ENCODE measurements around the gene MARK2. TPM values are rescaled to one million over a fixed set of nuclear protein-coding genes. Genes with fewer than 3 reads are reported as not detected.

Gene MARK2
- total RNA-seq, 3 donors from 2014 or later: 32.6 to 33.6 (median 33.4) TPM

DNA sequence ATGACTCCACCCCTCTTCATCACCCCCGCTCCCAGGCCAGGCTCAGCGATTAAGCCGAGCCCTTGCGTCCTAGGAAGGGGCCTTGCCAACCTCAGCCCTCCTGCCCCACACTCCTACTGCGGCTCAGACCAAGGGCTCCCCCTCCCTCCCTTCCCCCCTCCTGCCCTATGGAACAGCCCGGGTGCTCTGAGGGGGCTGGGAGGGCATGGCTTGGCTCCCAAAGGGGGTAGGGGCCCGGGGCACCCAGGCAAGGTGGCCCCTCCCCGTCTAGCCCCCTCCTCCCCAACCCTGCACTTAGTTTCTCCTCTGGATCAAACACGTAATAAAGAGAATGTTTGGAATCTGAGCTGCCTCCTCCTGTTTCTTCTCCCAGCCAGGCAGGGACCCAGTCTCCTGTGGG lies 71.8 kb downstream of the MARK2 start:
- no peak overlapping the region for H3K4me3 Mint-ChIP-seq

DNA sequence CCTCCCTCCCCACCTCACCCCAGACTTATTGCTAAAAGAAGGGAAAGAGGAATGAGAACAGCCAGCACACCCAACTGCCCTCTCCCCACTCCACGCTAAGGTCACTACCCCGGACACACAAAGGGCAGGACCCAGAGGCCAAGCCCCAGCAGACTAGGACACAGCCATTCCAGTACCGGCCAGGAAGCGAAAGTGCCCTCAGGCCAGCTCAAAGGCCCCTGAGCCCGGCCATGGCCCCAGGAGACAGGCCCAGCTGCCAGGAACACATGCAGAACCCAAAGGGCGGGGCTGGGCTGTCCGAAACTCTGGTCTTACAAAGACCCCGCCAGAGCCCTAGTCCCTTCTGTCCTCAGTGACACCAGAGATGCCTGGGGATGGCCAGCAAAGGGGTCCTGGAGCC lies 72.5 kb downstream of the MARK2 start:
- ATAC-seq (no peak), DNase-seq (no peak)
- H3K9me3 Mint-ChIP-seq: no peaks in the 10 kb centered on the region
- H3K27me3 Mint-ChIP-seq (ENCODE audit: low read depth): peaks cover 3% of the 10 kb centered on the region
- peaks cover 3% of the 10 kb centered on the region for H3K36me3 Mint-ChIP-seq (ENCODE audit: insufficient read depth)
- H3K4me3 Mint-ChIP-seq: no peak overlapping the region
- peaks cover 8% of the 10 kb centered on the region for H3K4me1 Mint-ChIP-seq (ENCODE audit: low read depth)

More for the DNA sequence above, 71.8 kb downstream of the MARK2 start:
- no peak for ATAC-seq
- DNase-seq: no peak
- Mint-ChIP-seq H3K27me3 (ENCODE audit: low read depth) (peaks cover 3% of the 10 kb centered on the region), H3K4me1 (ENCODE audit: low read depth) (peaks cover 7% of the 10 kb centered on the region), H3K9me3 (no peaks in the 10 kb centered on the region), H3K36me3 (ENCODE audit: insufficient read depth) (peaks cover 6% of the 10 kb centered on the region)

DNA sequence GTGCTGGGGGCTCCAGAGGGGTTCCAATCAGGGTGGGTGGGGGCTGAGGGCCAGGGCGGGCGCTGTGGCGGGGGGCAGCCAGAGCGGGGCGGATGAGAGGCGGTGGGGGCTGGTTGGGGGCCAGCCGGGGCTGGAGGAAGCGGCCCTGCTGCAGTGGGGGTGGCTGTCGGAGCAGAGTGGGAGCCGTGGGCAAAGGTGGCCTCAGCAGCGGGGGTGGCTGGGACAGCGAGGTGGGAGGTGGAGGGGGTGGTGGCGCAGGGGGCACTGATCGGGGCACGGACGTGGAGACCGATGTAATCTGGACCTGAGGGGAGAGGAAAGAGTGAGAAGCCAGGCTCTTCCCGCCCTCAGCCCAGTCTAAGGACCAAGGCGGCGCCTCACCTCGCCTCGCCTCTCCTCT lies 73.0 kb downstream of the MARK2 start:
- no peak for ATAC-seq
- no peak overlapping the region for H3K4me3 Mint-ChIP-seq
- no peak for DNase-seq
- peaks cover under 1% of the 10 kb centered on the region for H3K36me3 Mint-ChIP-seq (ENCODE audit: insufficient read depth)
- peaks cover 3% of the 10 kb centered on the region for H3K27me3 Mint-ChIP-seq (ENCODE audit: low read depth)
- no peaks in the 10 kb centered on the region for H3K9me3 Mint-ChIP-seq
- H3K4me1 Mint-ChIP-seq (ENCODE audit: low read depth): peaks cover 9% of the 10 kb centered on the region

DNA sequence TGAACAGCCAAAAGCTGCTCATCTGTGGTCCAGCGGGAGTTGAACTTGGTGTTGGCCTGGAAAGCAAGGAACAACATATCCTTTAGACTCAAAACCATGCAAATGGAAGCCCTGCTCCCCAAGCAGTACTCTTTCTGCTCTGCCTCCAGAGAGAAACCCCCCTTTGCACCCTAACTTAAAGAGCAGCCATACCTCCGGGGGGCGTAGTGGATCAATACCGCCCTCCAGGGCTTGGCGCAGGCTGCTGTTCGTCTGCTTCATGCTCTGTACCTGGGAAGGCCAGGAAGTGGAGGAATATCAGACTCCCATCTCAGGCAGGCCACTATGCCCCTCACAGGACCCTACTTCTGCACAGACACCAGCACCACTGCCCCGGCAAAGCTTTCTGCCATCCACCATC lies 73.8 kb downstream of the MARK2 start:
- H3K27me3 Mint-ChIP-seq (ENCODE audit: low read depth): peaks cover 3% of the 10 kb centered on the region
- ATAC-seq: no peak
- no peak overlapping the region for H3K4me3 Mint-ChIP-seq
- no peaks in the 10 kb centered on the region for H3K36me3 Mint-ChIP-seq (ENCODE audit: insufficient read depth)
- H3K9me3 Mint-ChIP-seq: no peaks in the 10 kb centered on the region
- no peak for DNase-seq
- peaks cover 11% of the 10 kb centered on the region for H3K4me1 Mint-ChIP-seq (ENCODE audit: low read depth)

DNA sequence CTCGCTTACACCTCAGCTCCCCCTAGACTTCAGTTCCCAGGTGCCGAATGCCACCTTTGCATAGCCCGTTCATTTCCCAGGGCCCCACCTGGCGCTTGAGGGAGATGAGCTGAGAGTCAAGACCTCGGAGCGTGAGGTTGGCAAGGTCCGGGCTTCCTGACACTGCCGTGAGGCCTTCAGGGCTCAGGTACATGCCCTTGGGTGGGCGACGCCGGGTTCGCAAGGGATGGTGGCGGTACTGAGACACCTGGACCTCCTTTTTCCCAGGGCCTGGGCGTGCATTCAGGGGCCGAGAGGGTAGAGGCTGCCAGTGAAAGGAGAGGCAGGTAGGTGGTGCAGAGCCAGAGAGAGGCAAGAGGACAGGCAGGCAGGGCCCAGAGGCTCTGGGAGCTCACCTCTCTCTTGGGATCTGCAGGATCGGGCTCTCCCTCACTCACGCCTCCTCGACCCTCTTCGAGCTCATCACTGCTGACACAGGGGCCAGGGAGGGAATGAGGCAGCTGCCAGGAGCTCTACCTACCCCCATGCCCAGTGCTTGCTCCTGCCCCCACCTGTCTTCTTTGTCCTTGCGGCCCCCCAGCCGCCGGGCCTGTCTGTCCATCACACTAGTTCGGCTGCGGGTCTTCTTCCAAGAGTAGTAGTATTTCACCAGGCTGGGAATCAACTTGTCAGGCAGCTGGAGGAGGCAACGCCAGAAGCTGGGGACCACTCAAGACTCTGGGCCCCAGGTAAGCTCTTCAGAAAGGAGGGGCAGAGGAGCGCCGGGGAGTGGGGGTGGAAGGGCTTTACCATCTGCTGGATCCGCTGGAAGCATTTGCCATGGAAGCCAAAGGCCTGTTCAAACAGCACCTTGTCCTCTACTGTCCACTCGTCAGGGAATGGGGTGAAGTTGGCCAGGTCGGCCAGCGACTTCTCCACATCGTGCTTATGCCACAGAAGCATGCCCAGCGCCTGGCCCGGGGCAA lies 75.2 kb downstream of the MARK2 start:
- no peaks in the 10 kb centered on the region for H3K36me3 Mint-ChIP-seq (ENCODE audit: insufficient read depth)
- H3K4me1 Mint-ChIP-seq (ENCODE audit: low read depth): peaks cover 17% of the 10 kb centered on the region
- no peaks in the 10 kb centered on the region for H3K9me3 Mint-ChIP-seq
- no peak overlapping the region for H3K4me3 Mint-ChIP-seq
- DNase-seq: no peak
- no peak for ATAC-seq
- peaks cover 3% of the 10 kb centered on the region for H3K27me3 Mint-ChIP-seq (ENCODE audit: low read depth)

DNA sequence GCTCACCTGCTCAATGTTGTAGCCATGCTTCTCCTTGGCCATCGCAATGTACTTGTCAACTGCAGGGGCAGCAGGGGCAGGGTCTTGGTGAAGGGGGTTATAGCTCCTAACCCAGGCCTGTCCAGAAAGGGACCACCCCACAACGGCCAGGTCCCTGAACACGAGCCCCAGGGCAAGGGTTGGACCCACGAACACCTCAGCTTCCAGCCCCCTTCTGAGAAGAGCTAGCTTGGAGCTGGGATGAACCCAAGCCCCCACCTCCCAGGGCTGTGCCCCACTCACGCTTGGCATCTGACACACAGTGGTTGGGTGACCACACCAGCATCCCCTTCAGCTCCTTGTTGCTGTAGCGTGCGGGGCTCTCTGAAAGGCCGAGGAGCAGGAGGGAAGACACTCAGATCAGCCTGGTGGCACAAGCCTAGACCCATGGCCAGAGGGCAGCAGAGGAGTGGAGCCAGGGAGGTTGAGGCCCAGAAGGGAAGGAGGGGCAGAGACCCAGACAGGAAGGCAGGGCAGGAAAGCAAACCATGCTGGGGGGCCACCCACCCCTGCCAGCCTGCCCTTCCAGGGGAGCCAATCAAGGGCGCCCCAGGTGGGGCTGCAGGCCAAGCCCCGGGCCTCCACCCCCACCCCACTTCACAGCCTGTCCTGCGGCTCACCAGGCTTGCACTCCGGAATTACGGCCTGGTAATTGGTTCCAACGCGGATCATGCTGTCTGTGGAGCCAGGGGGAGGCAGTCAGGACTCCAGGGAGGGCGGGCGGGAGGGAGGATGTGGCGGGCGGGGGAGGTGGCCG lies 76.2 kb downstream of the MARK2 start:
- Mint-ChIP-seq H3K4me1 (ENCODE audit: low read depth) (peaks cover 17% of the 10 kb centered on the region), H3K4me3 (peak overlapping the region; percentile 62), H3K27me3 (ENCODE audit: low read depth) (peaks cover 3% of the 10 kb centered on the region), H3K9me3 (no peaks in the 10 kb centered on the region), H3K36me3 (ENCODE audit: insufficient read depth) (no peaks in the 10 kb centered on the region)
- ATAC-seq (no peak), DNase-seq (no peak)

DNA sequence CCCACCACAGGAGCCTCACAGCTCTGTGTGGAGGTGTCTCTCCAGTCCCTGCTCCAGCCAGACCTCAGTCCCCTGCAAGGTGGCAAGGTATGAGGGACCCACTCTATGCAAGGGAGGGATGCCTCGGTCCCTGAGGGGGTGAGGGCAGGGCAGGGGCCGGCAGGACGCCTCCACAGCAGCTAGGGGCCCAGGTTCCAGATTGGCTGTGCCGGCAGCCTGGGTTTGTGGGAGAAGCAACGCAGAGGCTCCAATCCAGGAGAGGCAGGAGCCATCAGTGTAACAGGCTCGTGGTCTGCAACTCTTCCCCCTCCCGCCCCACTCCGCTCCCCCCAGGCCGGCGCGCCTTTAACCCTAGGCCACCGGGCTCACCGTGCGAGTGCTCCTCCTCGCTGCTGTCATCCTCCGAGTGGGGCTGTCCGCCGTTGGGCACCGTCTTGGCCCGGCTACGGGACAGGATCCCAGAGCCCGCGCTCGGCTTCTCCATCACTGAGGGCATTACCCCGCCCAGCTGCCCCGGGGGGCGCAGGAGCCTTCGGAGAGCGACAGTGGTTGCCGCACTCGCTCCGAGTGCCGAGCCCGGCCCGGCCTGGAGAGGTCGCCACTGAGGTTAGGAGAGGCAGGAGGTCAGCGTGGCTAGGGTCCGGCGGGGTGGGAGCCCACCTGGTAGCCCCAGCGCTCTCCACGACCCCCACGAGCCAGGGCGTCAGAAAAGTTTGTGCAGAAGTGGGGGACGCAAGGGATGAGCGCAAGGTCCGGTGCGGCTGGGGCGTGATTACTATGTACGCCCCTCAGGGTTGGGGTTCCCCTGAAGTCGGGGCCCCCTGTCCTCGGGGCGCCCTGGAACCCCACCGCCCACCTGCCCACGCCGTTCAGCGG lies 77.3 kb downstream of the MARK2 start:
- peaks cover 15% of the 10 kb centered on the region for H3K4me1 Mint-ChIP-seq (ENCODE audit: low read depth)
- H3K27me3 Mint-ChIP-seq (ENCODE audit: low read depth): peaks cover 3% of the 10 kb centered on the region
- peak; percentile 39 to 41 for ATAC-seq
- H3K9me3 Mint-ChIP-seq: no peaks in the 10 kb centered on the region
- H3K36me3 Mint-ChIP-seq (ENCODE audit: insufficient read depth): no peaks in the 10 kb centered on the region
- peak; percentile 18 for DNase-seq
- H3K4me3 Mint-ChIP-seq: peak overlapping the region; percentile 79

DNA sequence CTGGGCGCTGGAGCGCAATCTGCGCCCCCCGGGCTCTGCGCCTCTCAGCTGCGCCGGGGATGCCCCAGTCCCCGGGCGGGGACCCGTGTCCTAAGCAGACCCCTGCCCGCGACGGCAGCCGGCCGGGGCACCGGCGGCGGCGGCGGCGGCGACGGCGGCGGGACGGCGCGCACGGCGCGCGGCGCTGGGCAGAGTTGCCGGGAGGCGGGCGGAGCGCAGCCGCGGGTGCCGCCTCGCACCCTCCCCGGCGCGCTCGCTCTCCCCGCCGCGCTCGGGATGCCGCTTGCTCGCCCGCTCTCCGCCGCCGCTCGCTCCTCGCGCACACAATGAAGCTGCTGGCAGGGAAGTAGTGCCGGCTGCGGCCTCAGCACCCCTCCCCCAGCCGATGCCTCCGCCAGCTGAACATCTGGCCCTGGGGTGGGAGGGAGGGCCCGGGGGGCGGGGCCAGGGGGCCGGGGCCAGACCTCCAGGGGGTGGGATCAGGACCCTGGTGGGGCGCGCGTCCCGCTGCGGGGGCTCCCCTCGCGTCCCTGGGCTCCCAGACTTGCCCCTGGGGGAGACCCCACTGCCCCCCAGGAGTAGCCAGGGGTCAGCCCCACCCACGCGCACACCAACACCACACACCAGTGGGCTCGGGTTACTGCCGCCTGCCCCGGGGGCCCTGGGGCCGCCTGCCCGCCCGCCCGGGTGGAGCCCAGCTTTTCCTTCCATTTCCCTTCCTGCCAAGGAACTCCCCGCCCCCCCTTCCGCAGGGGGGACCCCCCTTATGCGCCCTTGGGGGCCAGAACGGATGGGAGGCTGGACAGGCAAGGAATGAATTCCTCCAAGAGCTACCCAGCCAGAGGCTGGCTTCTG lies 78.2 kb downstream of the MARK2 start, which contains the start of gene RCOR2:
Gene RCOR2, minus strand, starts transcription at position 328 of the 855 bp plus-strand sequence. CDS start 708 bp downstream, outside the sequence.
- H3K36me3 Mint-ChIP-seq (ENCODE audit: insufficient read depth): no peaks in the 10 kb centered on the region
- H3K9me3 Mint-ChIP-seq: no peaks in the 10 kb centered on the region
- peak; percentile 61 for DNase-seq
- H3K27me3 Mint-ChIP-seq (ENCODE audit: low read depth): peaks cover 3% of the 10 kb centered on the region
- H3K4me3 Mint-ChIP-seq: peak within 1 kb of the TSS; percentile 79
- peaks cover 15% of the 10 kb centered on the region for H3K4me1 Mint-ChIP-seq (ENCODE audit: low read depth)
- ATAC-seq: peak; percentile 72 to 73

DNA sequence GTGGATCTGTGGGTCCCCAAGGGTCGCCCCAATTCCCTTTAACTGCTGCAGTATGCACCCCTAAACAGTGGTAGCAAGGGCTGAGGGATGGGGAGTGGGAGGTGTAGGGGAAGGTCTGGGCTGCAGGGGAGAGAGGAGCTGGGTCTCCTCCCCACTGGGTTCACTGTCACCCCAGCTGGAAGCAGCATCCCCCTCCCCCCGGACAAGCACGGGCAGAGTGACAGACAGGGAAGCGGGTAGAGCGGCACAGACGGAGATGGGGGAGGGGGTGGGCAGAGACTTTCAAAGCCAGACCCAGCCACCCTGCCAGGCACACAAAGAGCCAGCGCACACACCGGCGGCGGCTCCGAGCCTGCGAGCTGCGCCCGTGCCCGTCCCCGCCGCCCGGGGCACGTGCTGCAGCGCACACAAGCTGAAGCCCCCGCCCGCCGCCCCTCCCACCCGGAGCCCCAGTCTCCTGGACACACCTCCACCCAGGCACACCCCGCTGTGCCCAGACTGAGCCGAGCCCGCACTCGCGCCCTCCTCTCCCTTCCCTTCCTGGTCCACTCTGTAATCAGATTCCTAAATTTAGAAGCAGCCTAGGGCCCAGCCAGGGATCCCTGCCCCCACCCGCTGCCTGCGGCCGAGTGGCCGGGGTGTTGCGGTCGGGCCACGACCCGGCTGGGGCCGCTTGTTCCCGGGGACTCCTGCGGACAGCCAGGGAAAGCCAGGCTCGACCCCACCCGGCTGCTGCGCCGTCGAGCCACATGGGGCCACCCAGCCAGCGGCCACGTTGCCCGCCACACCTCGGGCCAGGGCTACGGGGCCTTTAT lies 79.0 kb downstream of the MARK2 start:
- Mint-ChIP-seq H3K36me3 (ENCODE audit: insufficient read depth) (no peaks in the 10 kb centered on the region), H3K4me3 (peak overlapping the region; percentile 62), H3K9me3 (no peaks in the 10 kb centered on the region), H3K4me1 (ENCODE audit: low read depth) (peaks cover 15% of the 10 kb centered on the region), H3K27me3 (ENCODE audit: low read depth) (peaks cover 3% of the 10 kb centered on the region)
- ATAC-seq (peak; percentile 7 to 15), DNase-seq (peak; percentile 15)

DNA sequence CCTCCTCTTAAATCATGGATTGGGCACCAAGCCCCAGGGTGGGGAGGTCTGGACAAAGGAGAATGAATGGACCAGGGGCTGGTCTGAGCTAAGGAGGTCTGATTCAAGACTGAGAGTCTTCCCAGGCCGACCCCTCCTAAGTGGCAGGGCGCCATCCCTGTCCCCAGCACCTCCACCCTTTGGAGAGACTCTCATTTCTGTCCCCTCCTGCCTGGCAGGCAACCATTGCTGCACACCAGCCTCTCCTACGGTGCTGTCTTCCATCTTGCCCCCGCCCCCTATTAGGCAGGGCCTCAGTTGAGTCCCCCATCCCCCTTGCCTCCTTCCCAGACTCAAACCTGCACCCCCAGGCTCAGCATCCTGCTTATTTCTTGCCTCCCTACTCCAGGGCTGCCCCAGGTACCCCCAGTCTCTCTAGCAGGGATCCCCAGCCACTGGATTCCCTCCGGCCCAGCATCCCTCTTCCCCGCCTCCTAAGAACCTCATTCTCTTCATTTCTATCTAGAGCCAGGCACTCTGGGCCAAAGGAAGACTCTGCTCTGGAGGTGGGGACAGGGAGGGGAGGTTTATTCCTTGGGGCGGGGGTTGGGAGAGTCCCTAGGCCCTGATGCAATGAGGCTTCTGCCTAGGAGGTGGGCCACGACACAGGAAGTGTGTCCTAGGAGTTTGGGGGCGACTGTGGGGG lies 79.7 kb downstream of the MARK2 start:
- Mint-ChIP-seq H3K36me3 (ENCODE audit: insufficient read depth) (no peaks in the 10 kb centered on the region), H3K9me3 (no peaks in the 10 kb centered on the region), H3K4me3 (peak overlapping the region; percentile 43), H3K27me3 (ENCODE audit: low read depth) (peaks cover 3% of the 10 kb centered on the region), H3K4me1 (ENCODE audit: low read depth) (peaks cover 15% of the 10 kb centered on the region)
- ATAC-seq (no peak), DNase-seq (no peak)

DNA sequence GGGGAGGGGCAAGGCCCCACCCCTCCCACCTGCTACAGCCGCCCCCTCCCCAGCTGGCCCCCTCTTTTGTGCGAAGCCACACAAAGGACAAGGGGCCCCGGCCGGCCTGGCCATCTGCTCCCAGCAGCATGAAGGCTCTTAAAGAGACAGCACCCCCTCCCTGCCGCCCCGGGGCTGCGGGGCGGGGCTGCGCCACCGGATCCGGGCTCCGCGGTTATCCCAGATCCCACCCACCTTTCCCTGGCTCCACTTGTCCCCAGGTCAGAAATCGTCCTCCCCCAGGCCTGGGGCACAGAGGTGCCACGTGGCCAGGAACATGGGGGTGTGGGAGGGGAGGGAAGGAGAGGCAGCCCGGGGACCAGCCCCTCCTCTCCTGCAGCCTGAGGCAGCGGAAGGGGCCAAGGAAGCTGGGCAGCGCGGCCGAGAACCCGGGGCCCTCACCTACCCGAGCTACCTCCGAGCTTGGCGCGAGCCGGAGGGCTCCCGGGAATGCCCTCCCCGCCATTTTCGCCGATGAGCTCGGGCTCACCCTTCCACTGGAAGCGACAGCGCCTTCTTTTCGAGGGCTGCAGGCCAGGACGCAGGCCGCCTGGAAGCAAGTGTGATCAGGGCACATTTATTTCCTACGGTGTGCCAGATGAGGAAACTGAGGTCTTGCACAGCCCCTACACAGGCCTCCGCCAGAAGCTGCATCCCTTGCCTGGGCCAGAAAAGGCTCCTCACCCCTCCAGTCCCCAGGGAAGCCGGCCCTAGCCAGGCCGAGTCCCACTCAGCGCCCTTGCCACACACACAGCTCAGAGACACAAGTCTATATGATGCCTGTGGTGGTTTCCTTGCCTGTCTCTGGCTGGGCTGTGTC lies 80.6 kb downstream of the MARK2 start:
- Mint-ChIP-seq H3K36me3 (ENCODE audit: insufficient read depth) (no peaks in the 10 kb centered on the region), H3K9me3 (no peaks in the 10 kb centered on the region), H3K27me3 (ENCODE audit: low read depth) (peaks cover 3% of the 10 kb centered on the region), H3K4me3 (no peak overlapping the region), H3K4me1 (ENCODE audit: low read depth) (peaks cover 15% of the 10 kb centered on the region)
- no peak for ATAC-seq
- DNase-seq: no peak

Data from activated T-cell treated with anti-CD3 and anti-CD28 coated beads, Interleukin-2, amount 50 U/mL, for 4 hours (primary cell).